Measurements from ENCODE around the gene NHLRC4.

NHLRC4 gene

GRCh38 chr16:568401-569258 lies 1.8 kb downstream of the NHLRC4 start:
- DNase-seq, result no peak

GRCh38 chr16:569445-570254 lies 2.8 kb downstream of the NHLRC4 start, which contains the start of gene PIGQ:
TSS of gene PIGQ (plus strand) at chr16:569968. CDS start at chr16:574075, 4,107 bp downstream.
- DNase-seq, result peak; percentile 42 to 50

- no peak for DNase-seq
These were observed 6.3 kb downstream of the NHLRC4 start for GRCh38 chr16:572865-573650.

- DNase-seq, result no peak
These were observed 7.4 kb downstream of the NHLRC4 start for GRCh38 chr16:574021-574760.

GRCh38 chr16:575354-576196 lies 8.8 kb downstream of the NHLRC4 start:
- DNase-seq, result no peak

- DNase-seq, result no peak
These were observed 9.5 kb downstream of the NHLRC4 start for GRCh38 chr16:576197-576822.

- no peak for DNase-seq
These were observed 10.0 kb downstream of the NHLRC4 start for GRCh38 chr16:576823-577201.

GRCh38 chr16:577796-578195 lies 11.0 kb downstream of the NHLRC4 start:
- DNase-seq, result no peak

- DNase-seq, result no peak
These were observed 11.5 kb downstream of the NHLRC4 start for GRCh38 chr16:578232-578869.

- peak; percentile 54 to 74 for DNase-seq
These were observed 12.1 kb downstream of the NHLRC4 start for GRCh38 chr16:578870-579405.

GRCh38 chr16:580141-580945 lies 13.5 kb downstream of the NHLRC4 start:
- DNase-seq, result no peak

- no peak for DNase-seq
These were observed 14.2 kb downstream of the NHLRC4 start for GRCh38 chr16:580946-581498.

GRCh38 chr16:582218-582613 lies 15.4 kb downstream of the NHLRC4 start:
- DNase-seq, result no peak

GRCh38 chr16:582614-583331 lies 16.0 kb downstream of the NHLRC4 start:
- no peak for DNase-seq

- DNase-seq, result no peak
These were observed 16.6 kb downstream of the NHLRC4 start for GRCh38 chr16:583470-583814.

GRCh38 chr16:583815-584591 lies 17.2 kb downstream of the NHLRC4 start:
- DNase-seq, result no peak

- no peak for DNase-seq
These were observed 18.5 kb downstream of the NHLRC4 start for GRCh38 chr16:585351-585750.
